Globus pallidus (tissue), 1 donor: ENCODE results near the gene EBF3.

Experiments used
- DNase-seq: peaks from one replicate; pipeline ENCODE4 v3.0.0-alpha.2; 2015; ENCODE audit warnings: low spot score

The EBF3 gene, protein sequence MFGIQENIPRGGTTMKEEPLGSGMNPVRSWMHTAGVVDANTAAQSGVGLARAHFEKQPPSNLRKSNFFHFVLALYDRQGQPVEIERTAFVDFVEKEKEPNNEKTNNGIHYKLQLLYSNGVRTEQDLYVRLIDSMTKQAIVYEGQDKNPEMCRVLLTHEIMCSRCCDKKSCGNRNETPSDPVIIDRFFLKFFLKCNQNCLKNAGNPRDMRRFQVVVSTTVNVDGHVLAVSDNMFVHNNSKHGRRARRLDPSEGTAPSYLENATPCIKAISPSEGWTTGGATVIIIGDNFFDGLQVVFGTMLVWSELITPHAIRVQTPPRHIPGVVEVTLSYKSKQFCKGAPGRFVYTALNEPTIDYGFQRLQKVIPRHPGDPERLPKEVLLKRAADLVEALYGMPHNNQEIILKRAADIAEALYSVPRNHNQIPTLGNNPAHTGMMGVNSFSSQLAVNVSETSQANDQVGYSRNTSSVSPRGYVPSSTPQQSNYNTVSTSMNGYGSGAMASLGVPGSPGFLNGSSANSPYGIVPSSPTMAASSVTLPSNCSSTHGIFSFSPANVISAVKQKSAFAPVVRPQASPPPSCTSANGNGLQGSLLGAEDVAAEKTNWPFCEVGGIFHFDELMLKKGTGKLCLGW

DNA sequence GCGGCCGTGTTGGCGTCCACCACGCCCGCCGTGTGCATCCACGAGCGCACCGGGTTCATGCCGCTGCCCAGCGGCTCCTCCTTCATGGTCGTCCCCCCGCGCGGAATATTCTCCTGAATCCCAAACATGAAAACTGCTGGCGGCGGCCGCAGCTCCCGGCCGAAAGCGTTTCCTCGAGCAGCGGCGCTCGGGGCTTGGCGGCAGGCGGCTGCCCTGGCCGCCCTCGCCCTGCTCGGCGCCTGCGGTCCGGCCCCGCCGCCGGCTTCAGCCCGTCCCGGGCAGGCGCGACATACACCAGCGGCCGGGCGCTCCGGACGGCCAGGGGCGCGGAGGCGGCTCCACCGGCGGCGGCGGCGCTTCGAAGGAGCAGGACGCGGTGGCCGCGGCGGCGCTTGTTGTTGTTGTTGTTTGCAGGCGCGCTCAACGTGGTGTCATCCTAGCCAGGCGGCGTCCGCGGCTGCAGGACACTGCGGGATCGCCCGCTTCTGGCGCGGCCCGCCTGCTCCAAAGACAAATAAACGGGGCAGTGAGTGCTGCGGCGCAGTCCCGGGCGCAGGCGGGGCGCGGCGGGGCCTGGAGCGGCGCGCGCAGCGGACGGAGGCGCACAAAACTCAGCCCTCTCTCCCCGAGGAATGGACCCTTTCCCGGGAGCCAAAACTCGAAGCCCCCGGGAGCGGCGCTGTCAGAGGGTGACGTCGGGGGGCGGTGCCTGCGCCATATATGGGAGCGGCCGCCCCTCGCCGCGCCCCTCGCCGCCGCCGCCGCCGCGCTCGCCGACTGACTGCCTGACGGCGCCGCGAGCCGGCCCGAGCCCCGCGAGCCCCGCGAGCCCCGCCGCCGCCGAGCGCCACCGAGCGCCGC is at the start of gene EBF3:
Gene EBF3 (minus strand): TSS at position 634 of the 861 bp plus-strand sequence. CDS start 506 bp downstream, at position 128.
- no peak for DNase-seq

- no peak for DNase-seq
These were observed 49.5 kb upstream of the EBF3 start for GRCh38 chr10:130013335-130014262.

GRCh38 chr10:130012129-130012528 is 48.1 kb upstream of the EBF3 start:
- no peak for DNase-seq

DNA sequence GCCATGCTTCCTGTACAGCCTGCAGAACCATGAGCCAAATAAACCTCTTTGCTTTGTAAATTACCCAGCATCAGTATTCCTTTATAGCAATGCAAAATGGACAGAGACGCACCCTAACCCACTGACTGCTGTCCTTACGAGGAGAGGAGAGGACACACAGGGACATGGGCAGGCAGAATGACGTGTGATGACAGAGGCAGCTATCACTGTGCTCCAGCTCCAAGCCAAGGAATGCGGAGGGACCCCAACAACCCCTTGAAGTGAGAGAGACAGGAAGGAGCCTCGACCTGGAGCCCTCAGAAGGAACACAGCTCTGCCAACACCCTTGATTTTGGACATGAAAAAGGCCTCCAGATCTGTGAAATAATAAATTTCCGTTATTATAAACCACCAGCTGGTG is 46.6 kb upstream of the EBF3 start:
- no peak for DNase-seq

- DNase-seq: no peak
These were observed 45.2 kb upstream of the EBF3 start for GRCh38 chr10:130009228-130009627.

GRCh38 chr10:130003787-130004613 is 39.9 kb upstream of the EBF3 start:
- no peak for DNase-seq

GRCh38 chr10:130003166-130003565 is 39.1 kb upstream of the EBF3 start:
- no peak for DNase-seq

GRCh38 chr10:130002606-130003005 is 38.5 kb upstream of the EBF3 start:
- no peak for DNase-seq

DNA sequence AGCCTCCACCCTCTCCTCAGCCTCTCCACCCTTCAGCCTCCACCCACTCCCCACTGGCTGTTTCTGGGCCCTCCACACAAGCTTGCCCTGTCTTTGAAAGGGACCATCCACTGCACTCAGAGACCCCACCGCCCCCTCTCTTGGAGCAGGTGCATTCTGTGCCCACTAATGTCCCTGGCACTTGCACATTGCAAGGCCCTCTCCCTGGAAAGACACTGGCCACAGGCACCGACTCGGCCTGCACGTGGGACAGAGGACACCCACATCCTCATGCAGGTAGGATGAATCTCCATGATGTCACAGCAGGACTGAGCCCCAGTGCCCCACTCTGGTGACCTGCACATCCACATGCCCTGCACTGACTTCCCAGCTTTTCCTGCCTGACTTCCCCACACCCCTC is 36.8 kb upstream of the EBF3 start:
- DNase-seq: no peak

DNA sequence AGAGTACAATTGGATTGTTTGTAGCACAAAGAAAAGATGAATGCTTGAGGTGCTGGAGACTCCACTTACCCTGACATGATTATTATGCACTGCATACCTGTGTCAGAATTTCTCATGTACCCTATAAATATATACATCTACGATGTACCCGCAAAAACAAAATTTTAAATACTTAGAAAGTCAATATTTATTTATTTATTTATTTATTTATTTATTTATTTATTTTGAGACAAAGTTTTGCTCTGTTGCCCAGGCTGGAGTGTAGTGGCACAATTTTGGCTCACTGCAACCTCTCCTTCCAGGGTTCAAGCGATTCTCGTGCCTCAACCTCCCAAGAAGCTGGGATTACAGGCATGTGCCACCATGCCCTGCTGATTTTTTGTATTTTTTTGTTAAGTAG is 35.1 kb upstream of the EBF3 start:
- no peak for DNase-seq

GRCh38 chr10:129993621-129994020 is 29.5 kb upstream of the EBF3 start:
- no peak for DNase-seq

GRCh38 chr10:129992356-129992755 is 28.3 kb upstream of the EBF3 start:
- no peak for DNase-seq

DNA sequence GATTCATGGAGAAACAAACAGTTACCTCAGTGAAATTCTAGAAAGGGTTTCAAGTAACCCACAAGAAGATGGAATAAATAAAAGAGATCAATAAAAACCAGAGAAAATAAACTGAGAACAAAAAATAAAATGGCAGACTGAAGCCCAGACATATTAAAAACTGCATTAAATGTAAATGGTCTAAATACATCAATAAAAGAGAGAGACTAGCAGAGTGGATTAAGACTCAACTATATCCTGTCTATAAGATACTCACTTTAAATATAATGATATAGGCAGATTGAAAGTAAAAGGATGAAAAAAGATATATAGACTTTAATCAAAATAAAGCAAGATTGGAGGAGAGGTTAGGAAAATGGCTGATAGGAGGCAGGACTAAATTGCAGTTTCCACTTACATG is 18.8 kb upstream of the EBF3 start:
- no peak for DNase-seq

DNA sequence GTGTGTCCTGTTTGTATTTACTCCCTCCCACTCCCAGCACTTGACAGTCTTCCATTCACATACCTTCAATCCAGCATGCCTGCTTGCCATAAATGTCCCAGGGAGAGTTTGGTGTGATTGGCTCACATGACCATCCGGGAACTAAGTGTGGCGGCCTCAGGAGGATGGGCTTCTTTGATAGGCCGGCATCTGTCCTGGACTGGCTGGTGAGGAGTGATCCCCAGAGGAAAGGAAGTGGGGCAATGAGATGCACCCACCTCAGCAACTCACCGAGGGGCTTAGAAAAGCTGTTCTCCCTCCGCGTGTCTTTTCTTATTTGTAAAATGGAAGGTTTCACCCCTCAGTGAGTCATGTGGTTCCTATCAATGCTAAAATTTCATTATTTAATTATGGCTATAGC is 14.9 kb upstream of the EBF3 start:
- DNase-seq: no peak

DNA sequence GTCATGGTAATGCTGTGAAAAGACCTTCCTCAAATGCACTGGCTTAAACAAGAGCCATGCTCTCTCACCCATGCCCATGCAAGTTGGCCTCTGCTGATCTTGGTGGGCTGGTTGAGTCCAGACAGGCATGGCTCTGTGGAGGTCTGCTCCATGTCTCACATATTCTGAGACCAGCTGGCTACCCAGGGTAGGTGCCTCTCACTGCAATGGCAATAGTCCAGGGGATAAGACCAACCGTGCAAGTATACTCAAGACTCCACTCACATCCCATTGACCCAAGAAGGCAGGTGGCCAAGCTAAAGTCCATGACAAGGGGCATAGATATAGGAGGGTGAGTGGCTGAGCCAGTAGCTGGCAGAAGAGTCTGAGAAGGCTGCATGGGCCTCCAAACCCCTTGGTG is 14.2 kb upstream of the EBF3 start:
- no peak for DNase-seq

GRCh38 chr10:129977794-129978193 is 13.7 kb upstream of the EBF3 start:
- DNase-seq: no peak

DNA sequence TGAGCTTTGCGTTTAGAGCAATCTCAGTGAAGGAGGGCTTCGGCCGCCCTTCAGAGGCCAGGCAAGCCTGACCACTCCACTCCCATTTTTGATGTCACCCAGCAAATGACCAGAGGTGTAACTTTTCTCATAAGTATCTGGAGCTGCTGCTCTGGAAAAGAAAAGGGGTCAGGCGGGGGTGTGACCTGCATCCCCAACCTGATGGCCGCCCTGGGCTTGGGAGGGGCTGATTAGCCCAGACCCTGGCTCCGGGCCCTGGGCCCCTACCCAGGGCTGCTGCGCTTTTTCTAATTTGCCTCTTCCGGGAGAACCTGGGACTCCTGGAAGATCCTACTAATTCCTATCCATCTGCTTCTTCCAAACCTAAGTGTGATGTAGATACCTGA is 9.6 kb upstream of the EBF3 start:
- no peak for DNase-seq

DNA sequence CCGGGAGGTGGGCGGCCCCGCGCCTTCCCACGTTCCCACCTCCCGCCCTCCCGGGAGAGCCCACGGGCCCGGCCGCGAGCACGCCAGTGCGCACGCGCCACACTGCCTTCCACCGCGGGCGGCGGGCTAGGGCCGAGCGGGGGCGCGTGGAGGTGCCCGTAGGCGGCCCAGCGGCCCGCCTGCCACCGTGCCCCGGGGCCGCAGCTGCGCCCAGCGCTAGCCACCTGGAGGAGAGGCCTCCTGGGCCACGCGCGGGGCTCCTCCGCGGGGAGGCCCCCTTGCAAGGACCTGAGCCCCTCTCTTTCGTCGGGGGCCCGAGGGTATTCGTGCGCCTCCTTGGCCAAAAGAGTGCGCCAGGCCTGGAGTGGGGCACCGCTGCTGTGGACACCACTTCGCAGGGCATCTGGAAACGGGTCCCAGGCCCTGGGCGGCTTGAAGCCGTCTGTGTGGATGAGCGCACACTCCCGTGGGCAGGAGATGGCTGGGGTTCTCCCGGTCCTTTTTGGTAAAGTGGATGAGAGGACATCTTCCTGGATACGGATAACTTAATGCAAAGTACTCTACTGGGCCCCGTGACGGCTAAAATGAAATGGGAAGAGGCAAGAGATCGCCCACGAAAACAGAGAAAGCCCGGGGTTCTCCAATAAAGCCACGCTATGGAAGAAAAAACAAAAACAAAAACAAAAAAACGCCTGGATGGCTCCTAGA is 9.0 kb upstream of the EBF3 start:
- DNase-seq: no peak

- DNase-seq: no peak
These were observed 8.3 kb upstream of the EBF3 start for GRCh38 chr10:129972145-129972965.
